HG03139 (cell line): ENCODE measurements around the gene VPS29.

Experiments
- ATAC-seq: cut with Tn5 transposase; IDR thresholded peaks from one replicate; pipeline ENCODE4 v1.9.1; 2021; ENCODE audit not compliant: unreplicated experiment

The VPS29 gene

GRCh38 chr12:110451263-110451662, 50.6 kb downstream of the VPS29 start:
- ATAC-seq, result no peak

- ATAC-seq, result peak; percentile 92
These were observed 52.0 kb downstream of the VPS29 start, which contains the start of gene ARPC3 for GRCh38 chr12:110449799-110450497. TSS of gene ARPC3 (minus strand) at chr12:110450337. CDS start at chr12:110450260, 77 bp downstream.

DNA sequence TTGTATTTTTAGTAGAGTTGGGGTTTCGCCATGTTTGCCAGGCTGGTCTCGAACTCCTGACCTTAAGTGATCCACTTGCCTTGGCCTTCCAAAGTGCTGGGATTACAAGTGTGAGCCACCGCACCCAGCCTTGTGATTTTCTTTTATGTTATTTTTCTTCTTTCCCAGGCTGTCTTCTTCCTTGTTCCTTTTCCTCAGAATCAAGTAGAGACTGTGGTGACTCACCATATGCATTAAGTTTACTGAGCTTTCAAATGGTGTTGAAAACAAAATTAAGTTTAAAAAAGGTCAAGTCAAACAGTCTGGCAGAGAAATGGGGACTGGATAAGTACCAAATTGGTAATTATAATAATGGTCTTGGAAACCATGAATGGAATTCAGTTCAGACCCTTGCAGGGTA, 57.5 kb downstream of the VPS29 start:
- ATAC-seq, result no peak
